ENCODE data around the gene GALNT2. TPM values are rescaled to one million over a fixed set of nuclear protein-coding genes. Genes with fewer than 3 reads are reported as not detected.

Gene GALNT2
- polyA plus RNA-seq, 4 donors: 10.8 to 43.9 (median 23.3) TPM

GRCh38 chr1:230308039-230308438 is 241.0 kb downstream of the GALNT2 start:
- H3K4me1 ChIP-seq (ENCODE audit: control insufficient read depth in 3 of 3, insufficient read depth in 2 of 3, low read depth in 1 of 3, low read length in 2 of 3): peaks cover 0 to 3% (median 0%) of the 10 kb centered on the region in 3 donors
- WGBS, 3 donors: 53 to 76% (median 66%) methylated on average over 8 of the region's 8 CpGs
- peak in 1 of 2 donors; percentile 90 for DNase-seq
- FAIRE-seq: no peak
- no peak overlapping the region for H3K27ac ChIP-seq (ENCODE audit: low read depth in 1 of 3, low read length in 2 of 3)
- H3K36me3 ChIP-seq (ENCODE audit: control insufficient read depth in 3 of 3, insufficient read depth in 2 of 3, low read depth in 1 of 3, low read length in 3 of 3): no peaks in the 10 kb centered on the region
- no peaks in the 10 kb centered on the region for H3K9me3 ChIP-seq (ENCODE audit: control insufficient read depth in 2 of 2, insufficient read depth in 1 of 2, low read depth in 1 of 2, low read length in 1 of 2)
- no peak overlapping the region for H3K4me3 ChIP-seq (ENCODE audit: low read depth in 1 of 3, low read length in 3 of 3)
- no peaks in the 10 kb centered on the region for H3K27me3 ChIP-seq (ENCODE audit: control insufficient read depth in 3 of 3, insufficient read depth in 3 of 3, low read length in 3 of 3)

GRCh38 chr1:230308821-230309220 is 241.8 kb downstream of the GALNT2 start:
- FAIRE-seq (no peak), DNase-seq (no peak)
- Histone ChIP-seq H3K4me1 (ENCODE audit: control insufficient read depth in 3 of 3, insufficient read depth in 2 of 3, low read depth in 1 of 3, low read length in 2 of 3) (peaks cover 0 to 3% (median 0%) of the 10 kb centered on the region in 3 donors), H3K4me3 (ENCODE audit: low read depth in 1 of 3, low read length in 3 of 3) (no peak overlapping the region), H3K36me3 (ENCODE audit: control insufficient read depth in 3 of 3, insufficient read depth in 2 of 3, low read depth in 1 of 3, low read length in 3 of 3) (no peaks in the 10 kb centered on the region), H3K27me3 (ENCODE audit: control insufficient read depth in 3 of 3, insufficient read depth in 3 of 3, low read length in 3 of 3) (no peaks in the 10 kb centered on the region), H3K9me3 (ENCODE audit: control insufficient read depth in 2 of 2, insufficient read depth in 1 of 2, low read depth in 1 of 2, low read length in 1 of 2) (no peaks in the 10 kb centered on the region), H3K27ac (ENCODE audit: low read depth in 1 of 3, low read length in 2 of 3) (no peak overlapping the region)
- WGBS, 3 donors: 87 to 96% (median 94%) methylated on average over 17 of the region's 17 CpGs

- no peak overlapping the region for H3K4me3 ChIP-seq (ENCODE audit: low read depth in 1 of 3, low read length in 3 of 3)
- no peaks in the 10 kb centered on the region for H3K27me3 ChIP-seq (ENCODE audit: control insufficient read depth in 3 of 3, insufficient read depth in 3 of 3, low read length in 3 of 3)
- no peak overlapping the region for H3K27ac ChIP-seq (ENCODE audit: low read depth in 1 of 3, low read length in 2 of 3)
- DNase-seq (no peak), FAIRE-seq (no peak)
- no peaks in the 10 kb centered on the region for H3K9me3 ChIP-seq (ENCODE audit: control insufficient read depth in 2 of 2, insufficient read depth in 1 of 2, low read depth in 1 of 2, low read length in 1 of 2)
- WGBS, 3 donors: 90 to 94% (median 93%) methylated on average over 15 of the region's 15 CpGs
- H3K4me1 ChIP-seq (ENCODE audit: control insufficient read depth in 3 of 3, insufficient read depth in 2 of 3, low read depth in 1 of 3, low read length in 2 of 3): peaks cover 0 to 3% (median 0%) of the 10 kb centered on the region in 3 donors
- H3K36me3 ChIP-seq (ENCODE audit: control insufficient read depth in 3 of 3, insufficient read depth in 2 of 3, low read depth in 1 of 3, low read length in 3 of 3): no peaks in the 10 kb centered on the region
Measured at GRCh38 chr1:230309646-230310177, 242.7 kb downstream of the GALNT2 start.

GRCh38 chr1:230310381-230311163 is 243.5 kb downstream of the GALNT2 start:
- 30 to 34% (median 33%) methylated on average over 14 of the region's 14 CpGs for WGBS, 3 donors
- no peak for FAIRE-seq
- Histone ChIP-seq H3K9me3 (ENCODE audit: control insufficient read depth in 2 of 2, insufficient read depth in 1 of 2, low read depth in 1 of 2, low read length in 1 of 2) (no peaks in the 10 kb centered on the region), H3K4me1 (ENCODE audit: control insufficient read depth in 3 of 3, insufficient read depth in 2 of 3, low read depth in 1 of 3, low read length in 2 of 3) (peaks cover 0 to 3% (median 0%) of the 10 kb centered on the region in 3 donors), H3K36me3 (ENCODE audit: control insufficient read depth in 3 of 3, insufficient read depth in 2 of 3, low read depth in 1 of 3, low read length in 3 of 3) (no peaks in the 10 kb centered on the region), H3K27me3 (ENCODE audit: control insufficient read depth in 3 of 3, insufficient read depth in 3 of 3, low read length in 3 of 3) (no peaks in the 10 kb centered on the region), H3K27ac (ENCODE audit: low read depth in 1 of 3, low read length in 2 of 3) (no peak overlapping the region), H3K4me3 (ENCODE audit: low read depth in 1 of 3, low read length in 3 of 3) (no peak overlapping the region)
- peak; percentile 73 to 79 for DNase-seq

GRCh38 chr1:230312676-230313075 is 245.6 kb downstream of the GALNT2 start:
- no peaks in the 10 kb centered on the region for H3K9me3 ChIP-seq (ENCODE audit: control insufficient read depth in 2 of 2, insufficient read depth in 1 of 2, low read depth in 1 of 2, low read length in 1 of 2)
- peaks cover 0 to 2% (median 0%) of the 10 kb centered on the region in 3 donors for H3K4me1 ChIP-seq (ENCODE audit: control insufficient read depth in 3 of 3, insufficient read depth in 2 of 3, low read depth in 1 of 3, low read length in 2 of 3)
- H3K27ac ChIP-seq (ENCODE audit: low read depth in 1 of 3, low read length in 2 of 3): no peak overlapping the region
- FAIRE-seq (no peak), DNase-seq (no peak)
- no peaks in the 10 kb centered on the region for H3K27me3 ChIP-seq (ENCODE audit: control insufficient read depth in 3 of 3, insufficient read depth in 3 of 3, low read length in 3 of 3)
- no peaks in the 10 kb centered on the region for H3K36me3 ChIP-seq (ENCODE audit: control insufficient read depth in 3 of 3, insufficient read depth in 2 of 3, low read depth in 1 of 3, low read length in 3 of 3)
- WGBS, 3 donors: 60 to 64% (median 60%) methylated on average over 3 of the region's 3 CpGs
- H3K4me3 ChIP-seq (ENCODE audit: low read depth in 1 of 3, low read length in 3 of 3): no peak overlapping the region

- FAIRE-seq: no peak
- WGBS, 3 donors: 73 to 82% (median 77%) methylated on average over 12 of the region's 12 CpGs
- no peak overlapping the region for H3K4me3 ChIP-seq (ENCODE audit: low read depth in 1 of 3, low read length in 3 of 3)
Measured at GRCh38 chr1:230313453-230314141, 246.6 kb downstream of the GALNT2 start.

GRCh38 chr1:230314142-230314470 is 247.1 kb downstream of the GALNT2 start:
- no peaks in the 10 kb centered on the region for H3K36me3 ChIP-seq (ENCODE audit: control insufficient read depth in 3 of 3, insufficient read depth in 2 of 3, low read depth in 1 of 3, low read length in 3 of 3)
- H3K27me3 ChIP-seq (ENCODE audit: control insufficient read depth in 3 of 3, insufficient read depth in 3 of 3, low read length in 3 of 3): no peaks in the 10 kb centered on the region
- H3K27ac ChIP-seq (ENCODE audit: low read depth in 1 of 3, low read length in 2 of 3): no peak overlapping the region
- no peak for FAIRE-seq
- no peaks in the 10 kb centered on the region for H3K9me3 ChIP-seq (ENCODE audit: control insufficient read depth in 2 of 2, insufficient read depth in 1 of 2, low read depth in 1 of 2, low read length in 1 of 2)
- no peak for DNase-seq
- 81 to 89% (median 87%) methylated on average over 8 of the region's 8 CpGs for WGBS, 3 donors
- no peak overlapping the region for H3K4me3 ChIP-seq (ENCODE audit: low read depth in 1 of 3, low read length in 3 of 3)
- no peaks in the 10 kb centered on the region for H3K4me1 ChIP-seq (ENCODE audit: control insufficient read depth in 3 of 3, insufficient read depth in 2 of 3, low read depth in 1 of 3, low read length in 2 of 3)

More at GRCh38 chr1:230313453-230314141, 246.6 kb downstream of the GALNT2 start:
- Histone ChIP-seq H3K27ac (ENCODE audit: low read depth in 1 of 3, low read length in 2 of 3) (no peak overlapping the region), H3K27me3 (ENCODE audit: control insufficient read depth in 3 of 3, insufficient read depth in 3 of 3, low read length in 3 of 3) (no peaks in the 10 kb centered on the region), H3K4me1 (ENCODE audit: control insufficient read depth in 3 of 3, insufficient read depth in 2 of 3, low read depth in 1 of 3, low read length in 2 of 3) (no peaks in the 10 kb centered on the region), H3K9me3 (ENCODE audit: control insufficient read depth in 2 of 2, insufficient read depth in 1 of 2, low read depth in 1 of 2, low read length in 1 of 2) (no peaks in the 10 kb centered on the region), H3K36me3 (ENCODE audit: control insufficient read depth in 3 of 3, insufficient read depth in 2 of 3, low read depth in 1 of 3, low read length in 3 of 3) (no peaks in the 10 kb centered on the region)
- no peak for DNase-seq

- H3K4me1 ChIP-seq (ENCODE audit: control insufficient read depth in 3 of 3, insufficient read depth in 2 of 3, low read depth in 1 of 3, low read length in 2 of 3): no peaks in the 10 kb centered on the region
- DNase-seq: no peak
- 85 to 87% (median 85%) methylated on average over 4 to 6 of the region's 6 CpGs for WGBS, 3 donors
- no peaks in the 10 kb centered on the region for H3K9me3 ChIP-seq (ENCODE audit: control insufficient read depth in 2 of 2, insufficient read depth in 1 of 2, low read depth in 1 of 2, low read length in 1 of 2)
- H3K27ac ChIP-seq (ENCODE audit: low read depth in 1 of 3, low read length in 2 of 3): no peak overlapping the region
- H3K36me3 ChIP-seq (ENCODE audit: control insufficient read depth in 3 of 3, insufficient read depth in 2 of 3, low read depth in 1 of 3, low read length in 3 of 3): no peaks in the 10 kb centered on the region
- no peaks in the 10 kb centered on the region for H3K27me3 ChIP-seq (ENCODE audit: control insufficient read depth in 3 of 3, insufficient read depth in 3 of 3, low read length in 3 of 3)
- no peak for FAIRE-seq
- no peak overlapping the region for H3K4me3 ChIP-seq (ENCODE audit: low read depth in 1 of 3, low read length in 3 of 3)
Measured at GRCh38 chr1:230315099-230315498, 248.1 kb downstream of the GALNT2 start.

Data from small intestine (tissue), 7 donors.